ENCODE results near the gene MXI1. TPM values are rescaled to one million over a fixed set of nuclear protein-coding genes. Genes with fewer than 3 reads are reported as not detected.
A peak's percentile ranks its signal among the peaks of the same experiment; 100 is the strongest.

The MXI1 gene
- total and polyA plus RNA-seq, 7 experiments from 2014 or later = 36.6 to 57.1 (median 52.7) TPM

- no peaks in the 10 kb centered on the region for H3K9me3 ChIP-seq (ENCODE audit: control insufficient read depth in 2 of 3, low read length in 3 of 3)
- DNase-seq = no peak
Measured at GRCh38 chr10:110163192-110163773, 44.1 kb upstream of the MXI1 start.

GRCh38 chr10:110163841-110164240 lies 43.6 kb upstream of the MXI1 start:
- Mint-ChIP-seq H3K36me3 (peaks cover 0 to 4% (median 0%) of the 10 kb centered on the region in 5 donors), H3K4me3 (no peak overlapping the region), H3K4me1 (peaks cover 3 to 19% (median 11%) of the 10 kb centered on the region in 7 donors), H3K27me3 (peaks cover 44 to 93% (median 53%) of the 10 kb centered on the region in 5 donors), H3K9me3 (no peaks in the 10 kb centered on the region), H3K27ac (no peak overlapping the region)
- no peaks in the 10 kb centered on the region for H3K9me3 ChIP-seq (ENCODE audit: control insufficient read depth in 2 of 3, low read length in 3 of 3)
- no peak for ATAC-seq
- no peak for DNase-seq
- CTCF ChIA-PET = no interaction called here
- H3K4me1 ChIP-seq (ENCODE audit: control insufficient read depth in 2 of 2, insufficient read depth in 2 of 2, low read length in 2 of 2) = peaks cover 3 to 8% of the 10 kb centered on the region in 2 donors
- H3K4me3 ChIP-seq (ENCODE audit: low read length) = no peak overlapping the region
- no peaks in the 10 kb centered on the region for H3K36me3 ChIP-seq (ENCODE audit: control insufficient read depth in 2 of 3, insufficient read depth in 3 of 3, low read length in 3 of 3)
- no peak overlapping the region for H3K27ac ChIP-seq (ENCODE audit: low read depth, low read length)
- H3K27me3 ChIP-seq (ENCODE audit: control insufficient read depth in 2 of 2, insufficient read depth in 2 of 2, low read length in 2 of 2) = peaks cover 5 to 13% of the 10 kb centered on the region in 2 donors
- intact Hi-C loops (cut with micrococcal nuclease) = no loop called here
- POLR2A ChIA-PET = interaction anchor here (1.0 kb wide), 1 partner anchor 22 kb away, joined by 3 read pairs; no protein-coding TSS in a partner anchor

More at GRCh38 chr10:110163192-110163773, 44.1 kb upstream of the MXI1 start:
- ChIA-PET CTCF (no interaction called here), POLR2A (interaction anchor here (0.6 to 1.0 kb wide), 3 partner anchors 22 to 47 kb away, joined by 3 read pairs; no protein-coding TSS in a partner anchor)
- Histone ChIP-seq H3K27me3 (ENCODE audit: control insufficient read depth in 2 of 2, insufficient read depth in 2 of 2, low read length in 2 of 2) (peaks cover 3 to 18% of the 10 kb centered on the region in 2 donors), H3K4me1 (ENCODE audit: control insufficient read depth in 2 of 2, insufficient read depth in 2 of 2, low read length in 2 of 2) (peaks cover 2% of the 10 kb centered on the region in 2 donors), H3K36me3 (ENCODE audit: control insufficient read depth in 2 of 3, insufficient read depth in 3 of 3, low read length in 3 of 3) (no peaks in the 10 kb centered on the region), H3K27ac (ENCODE audit: low read depth, low read length) (no peak overlapping the region), H3K4me3 (ENCODE audit: low read length) (no peak overlapping the region)
- Mint-ChIP-seq H3K4me3 (no peak overlapping the region), H3K27ac (no peak overlapping the region), H3K9me3 (no peaks in the 10 kb centered on the region), H3K36me3 (peaks cover 0 to 4% (median 0%) of the 10 kb centered on the region in 5 donors), H3K4me1 (peaks cover 0 to 15% (median 5%) of the 10 kb centered on the region in 7 donors), H3K27me3 (peaks cover 39 to 93% (median 52%) of the 10 kb centered on the region in 5 donors)
- no peak for ATAC-seq
- intact Hi-C loops (cut with micrococcal nuclease) = no loop called here

- Mint-ChIP-seq H3K9me3 (no peaks in the 10 kb centered on the region), H3K4me1 (peaks cover 15 to 31% (median 22%) of the 10 kb centered on the region in 7 donors), H3K27ac (no peak overlapping the region), H3K36me3 (peaks cover 0 to 4% (median 0%) of the 10 kb centered on the region in 5 donors), H3K4me3 (no peak overlapping the region), H3K27me3 (peaks cover 48 to 93% (median 54%) of the 10 kb centered on the region in 5 donors)
- DNase-seq (no peak), ATAC-seq (no peak)
- ChIA-PET CTCF (interaction anchor here (0.8 to 1.3 kb wide), 3 partner anchors 27 to 48 kb away, joined by 3 to 4 read pairs (median 3); no protein-coding TSS in a partner anchor), POLR2A (interaction anchor here (1.1 kb wide), 1 partner anchor 44 kb away, joined by 4 read pairs; no protein-coding TSS in a partner anchor)
- Histone ChIP-seq H3K27ac (ENCODE audit: low read depth, low read length) (no peak overlapping the region), H3K36me3 (ENCODE audit: control insufficient read depth in 2 of 3, insufficient read depth in 3 of 3, low read length in 3 of 3) (no peaks in the 10 kb centered on the region), H3K4me3 (ENCODE audit: low read length) (no peak overlapping the region), H3K27me3 (ENCODE audit: control insufficient read depth in 2 of 2, insufficient read depth in 2 of 2, low read length in 2 of 2) (peaks cover 4 to 5% of the 10 kb centered on the region in 2 donors), H3K9me3 (ENCODE audit: control insufficient read depth in 2 of 3, low read length in 3 of 3) (no peaks in the 10 kb centered on the region), H3K4me1 (ENCODE audit: control insufficient read depth in 2 of 2, insufficient read depth in 2 of 2, low read length in 2 of 2) (peaks cover 3 to 11% of the 10 kb centered on the region in 2 donors)
- intact Hi-C loops (cut with micrococcal nuclease) = no loop called here
Measured at GRCh38 chr10:110165239-110165638, 42.2 kb upstream of the MXI1 start.

- POLR2A ChIA-PET = no interaction called here
- no peak overlapping the region for H3K27ac Mint-ChIP-seq
- peaks cover 4 to 5% of the 10 kb centered on the region in 2 donors for H3K27me3 ChIP-seq (ENCODE audit: control insufficient read depth in 2 of 2, insufficient read depth in 2 of 2, low read length in 2 of 2)
Measured at GRCh38 chr10:110167149-110167548, 40.3 kb upstream of the MXI1 start.

GRCh38 chr10:110168601-110169481 lies 38.6 kb upstream of the MXI1 start:
- Mint-ChIP-seq H3K4me3 (peak overlapping the region in 6 of 10 donors; percentile 21 to 49 (median 33)), H3K27me3 (peaks cover 64 to 89% (median 74%) of the 10 kb centered on the region in 5 donors), H3K4me1 (peaks cover 22 to 35% (median 29%) of the 10 kb centered on the region in 7 donors), H3K9me3 (no peaks in the 10 kb centered on the region), H3K27ac (no peak overlapping the region), H3K36me3 (peaks cover 0 to 6% (median 0%) of the 10 kb centered on the region in 5 donors)
- ATAC-seq (peak; percentile 22), DNase-seq (no peak)
- Histone ChIP-seq H3K36me3 (ENCODE audit: control insufficient read depth in 2 of 3, insufficient read depth in 3 of 3, low read length in 3 of 3) (no peaks in the 10 kb centered on the region), H3K27ac (ENCODE audit: low read depth, low read length) (no peak overlapping the region), H3K9me3 (ENCODE audit: control insufficient read depth in 2 of 3, low read length in 3 of 3) (no peaks in the 10 kb centered on the region), H3K4me1 (ENCODE audit: control insufficient read depth in 2 of 2, insufficient read depth in 2 of 2, low read length in 2 of 2) (peaks cover 3 to 11% of the 10 kb centered on the region in 2 donors), H3K4me3 (ENCODE audit: low read length) (no peak overlapping the region), H3K27me3 (ENCODE audit: control insufficient read depth in 2 of 2, insufficient read depth in 2 of 2, low read length in 2 of 2) (peaks cover 4 to 5% of the 10 kb centered on the region in 2 donors)
- POLR2A ChIA-PET = interaction anchor here (0.5 to 0.9 kb wide), 2 partner anchors 35 to 200 kb away, joined by 3 read pairs; no protein-coding TSS in a partner anchor
- CTCF ChIA-PET = interaction anchor here (1.2 kb wide), 1 partner anchor 38 kb away, joined by 3 read pairs; no protein-coding TSS in a partner anchor
- intact Hi-C loops (cut with micrococcal nuclease) = no loop called here

More at GRCh38 chr10:110167149-110167548, 40.3 kb upstream of the MXI1 start:
- H3K36me3 Mint-ChIP-seq = peaks cover 0 to 4% (median 0%) of the 10 kb centered on the region in 5 donors
- DNase-seq (no peak), ATAC-seq (no peak)
- H3K9me3 Mint-ChIP-seq = no peaks in the 10 kb centered on the region
- H3K27me3 Mint-ChIP-seq = peaks cover 51 to 94% (median 65%) of the 10 kb centered on the region in 5 donors
- H3K4me3 Mint-ChIP-seq = no peak overlapping the region
- Histone ChIP-seq H3K27ac (ENCODE audit: low read depth, low read length) (no peak overlapping the region), H3K36me3 (ENCODE audit: control insufficient read depth in 2 of 3, insufficient read depth in 3 of 3, low read length in 3 of 3) (no peaks in the 10 kb centered on the region), H3K9me3 (ENCODE audit: control insufficient read depth in 2 of 3, low read length in 3 of 3) (no peaks in the 10 kb centered on the region), H3K4me3 (ENCODE audit: low read length) (no peak overlapping the region), H3K4me1 (ENCODE audit: control insufficient read depth in 2 of 2, insufficient read depth in 2 of 2, low read length in 2 of 2) (peaks cover 3 to 11% of the 10 kb centered on the region in 2 donors)
- CTCF ChIA-PET = interaction anchor here (1.2 kb wide), 1 partner anchor 39 kb away, joined by 3 read pairs; no protein-coding TSS in a partner anchor
- intact Hi-C loops (cut with micrococcal nuclease) = no loop called here
- H3K4me1 Mint-ChIP-seq = peaks cover 22 to 38% (median 29%) of the 10 kb centered on the region in 7 donors

- no peak overlapping the region for H3K4me3 Mint-ChIP-seq
- peaks cover 22 to 35% (median 29%) of the 10 kb centered on the region in 7 donors for H3K4me1 Mint-ChIP-seq
- no peaks in the 10 kb centered on the region for H3K9me3 Mint-ChIP-seq
- peaks cover 0 to 7% (median 0%) of the 10 kb centered on the region in 5 donors for H3K36me3 Mint-ChIP-seq
- H3K27ac Mint-ChIP-seq = no peak overlapping the region
- H3K27ac ChIP-seq (ENCODE audit: low read depth, low read length) = no peak overlapping the region
- ChIA-PET CTCF (no interaction called here), POLR2A (interaction anchor here (0.6 to 0.9 kb wide), 2 partner anchors 11 to 34 kb away, joined by 3 read pairs; no protein-coding TSS in a partner anchor)
- no peaks in the 10 kb centered on the region for H3K36me3 ChIP-seq (ENCODE audit: control insufficient read depth in 2 of 3, insufficient read depth in 3 of 3, low read length in 3 of 3)
- H3K27me3 Mint-ChIP-seq = peaks cover 68 to 87% (median 75%) of the 10 kb centered on the region in 5 donors
- no peak overlapping the region for H3K4me3 ChIP-seq (ENCODE audit: low read length)
- ATAC-seq (no peak), DNase-seq (no peak)
- peaks cover 3 to 11% of the 10 kb centered on the region in 2 donors for H3K4me1 ChIP-seq (ENCODE audit: control insufficient read depth in 2 of 2, insufficient read depth in 2 of 2, low read length in 2 of 2)
- no peaks in the 10 kb centered on the region for H3K9me3 ChIP-seq (ENCODE audit: control insufficient read depth in 2 of 3, low read length in 3 of 3)
- H3K27me3 ChIP-seq (ENCODE audit: control insufficient read depth in 2 of 2, insufficient read depth in 2 of 2, low read length in 2 of 2) = peaks cover 0 to 5% of the 10 kb centered on the region in 2 donors
- intact Hi-C loops (cut with micrococcal nuclease) = no loop called here
Measured at GRCh38 chr10:110169586-110169985, 37.8 kb upstream of the MXI1 start.

All from naive thymus-derived CD4-positive, alpha-beta T cell (primary cell).